ENCODE data around the gene LMF1.

LMF1 gene

DNA sequence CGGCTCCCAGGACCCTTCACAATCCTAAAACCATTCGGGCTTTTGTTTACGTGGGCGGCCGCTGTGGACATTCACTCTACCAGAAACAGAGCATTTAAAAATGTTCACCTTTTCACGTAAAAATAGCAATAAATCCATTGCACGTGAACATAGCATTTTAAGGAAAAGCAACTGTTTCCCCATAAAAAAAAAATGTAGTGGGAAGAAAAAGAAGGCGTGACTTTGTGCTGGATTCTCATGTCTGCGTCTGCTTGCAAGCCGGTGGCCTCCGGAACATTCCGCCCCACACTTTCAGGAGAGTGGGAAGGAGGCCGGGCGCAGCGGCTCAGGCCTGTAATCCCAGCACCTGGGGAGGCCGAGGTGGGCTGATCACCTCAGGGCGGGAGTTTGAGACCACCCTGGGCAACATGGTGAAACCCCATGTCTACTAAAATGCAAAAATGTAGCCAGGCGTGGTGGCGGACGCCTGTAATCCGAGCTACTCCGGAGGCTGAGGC, 156.8 kb downstream of the LMF1 start:
- TF ChIP-seq, protein P1, sequence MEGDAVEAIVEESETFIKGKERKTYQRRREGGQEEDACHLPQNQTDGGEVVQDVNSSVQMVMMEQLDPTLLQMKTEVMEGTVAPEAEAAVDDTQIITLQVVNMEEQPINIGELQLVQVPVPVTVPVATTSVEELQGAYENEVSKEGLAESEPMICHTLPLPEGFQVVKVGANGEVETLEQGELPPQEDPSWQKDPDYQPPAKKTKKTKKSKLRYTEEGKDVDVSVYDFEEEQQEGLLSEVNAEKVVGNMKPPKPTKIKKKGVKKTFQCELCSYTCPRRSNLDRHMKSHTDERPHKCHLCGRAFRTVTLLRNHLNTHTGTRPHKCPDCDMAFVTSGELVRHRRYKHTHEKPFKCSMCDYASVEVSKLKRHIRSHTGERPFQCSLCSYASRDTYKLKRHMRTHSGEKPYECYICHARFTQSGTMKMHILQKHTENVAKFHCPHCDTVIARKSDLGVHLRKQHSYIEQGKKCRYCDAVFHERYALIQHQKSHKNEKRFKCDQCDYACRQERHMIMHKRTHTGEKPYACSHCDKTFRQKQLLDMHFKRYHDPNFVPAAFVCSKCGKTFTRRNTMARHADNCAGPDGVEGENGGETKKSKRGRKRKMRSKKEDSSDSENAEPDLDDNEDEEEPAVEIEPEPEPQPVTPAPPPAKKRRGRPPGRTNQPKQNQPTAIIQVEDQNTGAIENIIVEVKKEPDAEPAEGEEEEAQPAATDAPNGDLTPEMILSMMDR (IDR thresholded peaks at IDR 0.05): peak; percentile 3

DNA sequence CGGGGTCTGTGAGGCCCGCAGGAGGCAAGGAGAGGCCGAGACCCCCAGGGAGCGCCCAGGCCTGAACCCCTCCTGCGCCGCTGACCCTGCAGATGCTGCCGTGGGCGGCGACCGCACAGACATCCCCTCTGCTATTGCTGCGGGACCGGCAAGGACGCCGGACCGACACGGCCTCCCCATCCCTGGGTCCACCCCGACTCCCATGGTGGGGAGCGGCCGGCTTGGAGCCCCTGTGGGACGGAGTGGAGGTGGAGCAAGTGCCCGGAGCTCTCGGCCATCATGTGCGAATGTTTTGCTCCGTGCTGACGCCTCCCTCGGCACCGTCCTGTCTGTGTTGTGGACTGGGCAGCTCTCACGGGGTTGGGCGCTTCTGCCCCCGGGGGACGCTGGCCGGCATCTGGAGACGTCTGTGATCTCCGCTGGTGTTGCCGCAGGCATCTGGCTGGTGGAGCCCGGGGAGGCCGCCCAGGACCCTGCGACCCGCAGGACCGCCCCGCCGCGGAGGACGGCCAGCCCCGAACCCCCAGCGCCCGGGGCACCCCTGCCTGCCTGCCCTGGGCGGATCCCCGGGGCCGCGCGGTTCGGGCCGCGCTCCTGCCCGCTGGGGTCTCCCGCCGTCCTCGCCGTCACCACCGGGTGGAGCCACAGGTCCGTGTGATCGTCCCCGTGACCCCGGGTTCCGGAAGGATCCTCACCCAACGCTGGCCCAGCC, 157.4 kb downstream of the LMF1 start:
- TF ChIP-seq, protein P1 (IDR thresholded peaks at IDR 0.05): peak; percentile 82

DNA sequence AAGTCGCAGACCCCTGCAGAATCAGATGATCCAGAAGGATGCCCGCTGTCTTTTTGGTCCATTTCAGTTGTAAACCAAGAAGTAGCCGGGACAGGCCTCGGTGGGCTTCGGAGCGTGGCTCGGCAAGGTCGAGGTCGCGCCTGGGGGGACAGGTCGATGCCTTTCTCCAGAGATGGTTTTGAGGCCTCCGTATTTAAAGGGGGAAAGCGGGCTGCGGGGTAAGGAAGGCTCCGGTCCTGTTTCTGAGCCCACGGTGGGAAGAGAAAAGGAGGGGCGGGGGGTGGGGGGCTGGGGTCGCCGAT, 162.7 kb downstream of the LMF1 start:
- TF ChIP-seq, protein P1 (IDR thresholded peaks at IDR 0.05): no peak

DNA sequence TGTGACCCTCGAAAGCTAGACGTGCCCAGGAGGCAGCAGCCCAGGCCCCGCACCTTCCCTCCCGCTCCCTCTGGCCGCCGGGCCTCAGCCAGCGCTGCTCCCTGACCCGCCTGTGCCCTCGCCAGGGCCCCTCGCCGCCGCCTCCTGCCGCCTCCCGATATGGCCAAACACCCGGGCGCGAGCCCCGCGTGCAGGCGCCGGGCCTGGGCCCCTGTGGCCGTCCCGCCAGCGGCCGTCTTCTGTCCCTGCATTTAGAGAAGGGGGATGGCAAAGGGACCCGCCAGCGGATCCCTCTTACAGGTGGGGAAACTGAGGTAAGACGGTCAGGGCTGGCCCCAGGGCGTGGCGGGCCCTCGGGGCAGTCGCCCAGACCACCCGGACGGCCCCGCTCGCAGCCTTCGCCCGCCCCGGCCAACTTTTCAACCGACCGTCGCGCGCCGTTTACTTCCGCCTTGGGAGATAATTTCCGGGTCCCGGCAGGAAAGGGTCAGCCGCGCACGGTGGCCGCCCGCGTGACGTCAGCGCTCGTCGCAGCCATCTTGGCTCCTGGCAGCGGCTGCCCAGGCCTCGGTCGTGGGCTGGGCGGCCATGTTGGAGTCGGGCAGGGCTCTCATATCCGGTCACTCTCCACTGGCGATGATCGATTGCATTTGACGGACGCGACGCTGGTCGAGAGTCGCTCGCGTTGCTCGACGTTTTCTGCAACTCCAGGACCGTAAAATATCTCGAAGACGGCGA, 163.3 kb downstream of the LMF1 start:
- TF ChIP-seq, protein P1 (IDR thresholded peaks at IDR 0.05): no peak

DNA sequence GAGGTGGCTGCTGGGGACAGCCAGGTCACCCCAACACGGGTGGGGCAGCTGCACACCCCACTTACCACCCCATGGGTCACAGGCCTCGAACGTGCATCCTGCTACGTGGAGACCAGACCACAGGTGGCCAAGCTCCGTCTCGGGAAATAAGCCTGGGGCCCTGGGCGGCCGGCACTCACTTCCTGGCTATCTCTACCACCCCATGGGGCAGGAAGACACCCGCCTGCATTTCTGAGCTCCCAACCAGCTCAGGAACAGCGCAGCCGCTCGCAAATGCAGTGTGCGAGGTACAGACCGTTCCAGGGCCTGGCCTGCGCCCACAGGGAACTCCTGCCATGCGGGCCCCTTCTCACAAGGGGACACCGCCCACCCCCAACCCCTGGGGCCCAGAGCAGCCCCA, 165.3 kb downstream of the LMF1 start:
- TF ChIP-seq, protein P1 (IDR thresholded peaks at IDR 0.05): no peak

DNA sequence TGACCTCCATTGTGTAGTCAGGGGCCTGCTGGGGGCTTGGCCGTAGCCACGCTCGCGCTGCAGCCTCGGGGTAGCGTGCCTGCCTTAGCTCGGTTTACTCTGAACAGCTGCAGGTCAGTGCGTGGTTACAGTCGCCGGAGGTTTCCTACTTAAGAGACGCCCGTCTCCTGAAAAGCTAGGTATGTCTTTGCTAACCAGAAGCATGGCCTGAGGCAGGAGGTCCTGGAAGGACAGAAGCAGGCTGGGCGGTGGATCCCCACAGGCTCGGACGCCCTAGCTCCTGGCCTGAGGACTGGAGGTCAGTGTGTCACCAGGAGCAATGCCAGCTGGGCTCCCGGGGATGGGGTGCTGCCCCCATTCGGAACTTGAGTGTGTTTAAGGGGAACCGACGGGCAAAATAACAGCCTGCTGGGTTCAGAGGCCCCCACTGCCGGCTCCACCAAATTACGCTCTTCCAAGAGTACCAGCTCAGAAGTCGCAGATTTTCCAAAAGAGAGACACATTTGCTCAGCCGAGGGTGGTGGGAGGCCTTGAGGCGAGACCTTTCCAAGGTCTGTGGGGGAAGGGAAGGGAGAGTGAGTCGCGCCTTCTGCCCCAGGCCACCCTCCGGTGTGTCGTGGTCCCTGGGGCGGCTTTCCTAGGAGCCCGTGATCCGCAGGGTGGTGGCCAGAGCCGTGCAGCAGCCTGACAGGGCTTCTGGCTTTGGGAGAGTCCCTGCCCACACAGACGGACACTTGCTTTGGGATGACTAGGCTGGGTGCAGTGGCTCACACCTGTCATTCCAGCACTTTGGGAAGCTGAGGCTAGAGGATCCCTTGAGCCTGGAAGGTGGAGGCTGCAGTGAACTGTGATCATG, 166.4 kb downstream of the LMF1 start:
- TF ChIP-seq, protein P1 (IDR thresholded peaks at IDR 0.05): no peak

DNA sequence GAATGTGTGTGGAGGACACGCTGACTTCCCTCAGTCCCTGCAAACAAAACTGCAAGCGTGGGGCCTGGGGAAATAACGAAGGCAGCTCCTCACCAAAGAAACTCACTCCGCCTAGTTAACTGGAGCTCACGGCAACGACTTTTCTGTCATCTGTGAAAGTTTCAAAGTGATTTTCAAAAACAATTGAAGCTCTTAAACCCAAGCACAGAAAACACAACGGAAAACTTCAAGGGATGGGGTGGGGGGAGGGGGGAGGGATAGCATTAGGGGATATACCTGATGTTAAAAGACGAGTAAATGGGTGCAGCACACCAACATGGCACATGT, 167.1 kb downstream of the LMF1 start:
- TF ChIP-seq, protein P1 (IDR thresholded peaks at IDR 0.05): no peak

Data from LNCAP (cell line).